Liver (tissue), 9 donors: ENCODE measurements around the gene HCCS. TPM values are rescaled to one million over a fixed set of nuclear protein-coding genes. Genes with fewer than 3 reads are reported as not detected.

Experiments
- DNase-seq: peaks from one replicate; pipeline ENCODE4 v3.0.0-alpha.2; 2017; ENCODE audit warnings: low spot score
- H3K27ac ChIP-seq, 2 donors: one replicate each; pipeline ENCODE4 v1.7.0; 2013; ENCODE audit warnings: inconsistent platforms in 2 of 2, low read length in 2 of 2, control low read depth in 1 of 2, low read depth in 1 of 2, mild to moderate bottlenecking in 1 of 2
- H3K27me3 ChIP-seq, 4 donors: one replicate each; pipeline versions ENCODE4 v1.6.1 to v1.7.0; 2013; ENCODE audit warnings: low read length in 3 of 4, inconsistent platforms in 1 of 4, mild to moderate bottlenecking in 1 of 4, moderate library complexity in 1 of 4; ENCODE audit not compliant: control insufficient read depth in 4 of 4, insufficient read depth in 4 of 4
- H3K36me3 ChIP-seq, 4 donors: one replicate each; pipeline versions ENCODE4 v1.6.1 to v1.7.0; 2013; ENCODE audit warnings: low read length in 3 of 4, mild to moderate bottlenecking in 3 of 4, low read depth in 1 of 4, moderate library complexity in 1 of 4; ENCODE audit not compliant: control insufficient read depth in 4 of 4, insufficient read depth in 3 of 4
- H3K4me1 ChIP-seq, 4 donors: one replicate each; pipeline versions ENCODE4 v1.6.1 to v1.7.0; 2013; ENCODE audit warnings: low read length in 3 of 4, mild to moderate bottlenecking in 3 of 4, moderate library complexity in 1 of 4; ENCODE audit not compliant: control insufficient read depth in 4 of 4, insufficient read depth in 4 of 4
- H3K4me3 ChIP-seq, 3 donors: one replicate each; pipeline versions ENCODE4 v1.6.1 to v1.7.0; 2013; ENCODE audit warnings: low read length in 3 of 3, control low read depth in 1 of 3, low read depth in 1 of 3, mild to moderate bottlenecking in 1 of 3
- H3K9ac ChIP-seq, 2 donors: one replicate each; pipeline ENCODE4 v1.7.0; 2013; ENCODE audit warnings: low read length in 2 of 2, mild to moderate bottlenecking in 2 of 2, moderate library complexity in 2 of 2, control low read depth in 1 of 2, low read depth in 1 of 2
- H3K9me3 ChIP-seq, 4 donors: one replicate each; pipeline versions ENCODE4 v1.6.1 to v1.7.0; 2013; ENCODE audit warnings: low read length in 3 of 4; ENCODE audit not compliant: control insufficient read depth in 4 of 4
- EGR1 ChIP-seq, 2 donors: IDR thresholded peaks; 2 replicates each; pipeline ENCODE4 v1.6.1; 2016 to 2018; ENCODE audit warnings: antibody characterized with exemption in 2 of 2, low read depth in 2 of 2
- FOXA1 ChIP-seq: IDR thresholded peaks from 2 replicates; pipeline ENCODE4 v1.6.1; 2016; ENCODE audit warnings: antibody characterized with exemption
- FOXA2 ChIP-seq: IDR thresholded peaks from 2 replicates; pipeline ENCODE4 v1.6.1; 2016; ENCODE audit warnings: antibody characterized with exemption
- GABPA ChIP-seq, 2 donors: IDR thresholded peaks in 1 of 2; conservative IDR thresholded peaks in 1 of 2; 2 replicates each; pipeline ENCODE4 v1.6.1; 2016; ENCODE audit warnings: antibody characterized with exemption in 2 of 2, mild to moderate bottlenecking in 1 of 2, moderate library complexity in 1 of 2
- HNF4A ChIP-seq, 2 donors: conservative IDR thresholded peaks; 2 replicates each; pipeline ENCODE4 v1.6.1; 2016; ENCODE audit warnings: antibody characterized with exemption in 2 of 2, mild to moderate bottlenecking in 2 of 2
- HNF4G ChIP-seq: IDR thresholded peaks from 2 replicates; pipeline ENCODE4 v1.6.1; 2016; ENCODE audit warnings: antibody characterized with exemption
- JUND ChIP-seq, 2 donors: IDR thresholded peaks; 2 replicates each; pipeline ENCODE4 v1.6.1; 2016; ENCODE audit warnings: antibody characterized with exemption in 2 of 2
- NR2F2 ChIP-seq: IDR thresholded peaks from 2 replicates; pipeline ENCODE4 v1.6.1; 2016; ENCODE audit warnings: antibody characterized with exemption
- RAD21 ChIP-seq, 2 donors: IDR thresholded peaks; 2 replicates each; pipeline ENCODE4 v1.6.1; 2016; ENCODE audit warnings: antibody characterized with exemption in 2 of 2, mild to moderate bottlenecking in 2 of 2
- RXRA ChIP-seq, 2 donors: IDR thresholded peaks; 2 replicates each; pipeline ENCODE4 v1.6.1; 2017 to 2018; ENCODE audit warnings: antibody characterized with exemption in 2 of 2, mild to moderate bottlenecking in 1 of 2
- SP1 ChIP-seq: IDR thresholded peaks from 2 replicates; pipeline ENCODE4 v1.6.1; 2018; ENCODE audit warnings: antibody characterized with exemption, mild to moderate bottlenecking
- TAF1 ChIP-seq: conservative IDR thresholded peaks from 2 replicates; pipeline ENCODE4 v1.6.1; 2016; ENCODE audit warnings: antibody characterized with exemption, mild to moderate bottlenecking
- YY1 ChIP-seq: IDR thresholded peaks from 2 replicates; pipeline ENCODE4 v1.6.1; 2016; ENCODE audit warnings: antibody characterized with exemption, mild to moderate bottlenecking
- WGBS: extraction: QIAGEN DNeasy Blood & Tissue Kit; methylation state at CpG from one replicate; pipeline ENCODE4 v1.1.7; 2013; 5-methylcytosine and 5-hydroxymethylcytosine counted together
- polyA plus RNA-seq, 2 donors: library from polyadenylated mRNA; stranded (reverse) in 1 of 2; unstranded in 1 of 2; fragments of 200-250 nt in 1 of 2; fragments of >200 nt in 1 of 2; fragmentation: Nextera tagmentation in 1 of 2; extraction: Ambion mirVana in 1 of 2; gene quantifications; one replicate each; pipeline versions ENCODE4 v1.2.1 to v1.2.3, GENCODE V29; 2013 to 2015
- total RNA-seq, 2 donors: library from RNA; depleted of rRNA; stranded (reverse); fragments of >200 nt; gene quantifications; one replicate each; pipeline ENCODE4 v1.2.3, GENCODE V29; 2014
- TF ChIP-seq, protein P1 (sequence below): IDR thresholded peaks from 2 replicates; pipeline ENCODE4 v1.6.1; 2016; ENCODE audit warnings: antibody characterized with exemption, mild to moderate bottlenecking
- TF ChIP-seq, protein P2 (sequence below): IDR thresholded peaks from 2 replicates; pipeline ENCODE4 v1.6.1; 2016; ENCODE audit warnings: antibody characterized with exemption
- TF ChIP-seq, protein P3 (sequence below): IDR thresholded peaks from 2 replicates; pipeline ENCODE4 v1.6.1; 2016; ENCODE audit warnings: antibody characterized with exemption
- TF ChIP-seq, protein P4 (sequence below): fragments of 150-350 bp; IDR thresholded peaks from 2 replicates; pipeline ENCODE4 v1.5.1; 2017; ENCODE audit warnings: improper control_type of control experiment, low read depth, low read length; ENCODE audit not compliant: missing input control
- TF ChIP-seq, protein P5 (sequence below): IDR thresholded peaks from 2 replicates; pipeline ENCODE4 v1.6.1; 2016; ENCODE audit warnings: antibody characterized with exemption
- donor health status: healthy.
- donor health status: healthy.
- donor health status: healthy.
- donor health status: healthy.
- donor health status: healthy.

The HCCS gene
- total and polyA plus RNA-seq, 4 donors: 11.2 to 16.0 (median 14.3) TPM

DNA sequence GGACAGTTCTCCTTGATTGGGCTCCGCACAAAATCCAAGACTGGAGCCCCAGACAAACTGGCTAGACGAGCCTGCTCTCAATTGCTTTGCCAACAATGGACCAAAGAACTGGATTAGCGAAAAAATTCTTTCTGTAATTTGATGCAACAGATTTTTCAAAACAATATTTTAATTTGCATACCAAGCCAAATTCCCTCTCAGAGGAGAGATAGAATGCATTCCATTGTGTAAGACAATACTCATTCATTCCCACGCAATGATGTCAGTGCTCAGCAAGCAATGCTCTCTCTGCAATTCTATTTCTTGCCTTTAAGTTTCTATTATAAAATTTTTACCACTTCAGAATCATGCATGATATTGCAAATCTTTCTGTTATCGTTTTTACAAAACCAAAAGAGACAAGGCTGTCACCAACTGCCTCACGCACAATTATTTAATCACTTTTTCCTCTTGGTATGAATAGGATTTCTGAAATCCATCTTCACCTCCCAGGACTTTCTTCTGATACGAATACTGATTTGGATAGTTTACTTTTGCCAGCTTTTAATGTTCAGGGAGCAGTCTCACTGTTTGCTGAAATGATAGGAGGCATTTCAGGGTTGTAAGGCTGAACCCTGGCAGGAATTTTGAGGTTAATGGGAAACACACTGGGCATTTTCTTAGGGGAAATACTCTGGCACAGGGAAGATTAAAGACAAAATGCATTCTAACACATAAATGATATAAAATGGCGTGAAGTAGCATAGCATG lies 46.1 kb upstream of the HCCS start:
- 78% methylated on average over 8 of the region's 8 CpGs for WGBS
- no peaks in the 10 kb centered on the region for H3K4me1 ChIP-seq
- TF ChIP-seq FOXA1: no peak
- no peak for TF ChIP-seq RAD21 (IDR thresholded peaks at IDR 0.05)
- no peak for TF ChIP-seq EGR1 (IDR thresholded peaks at IDR 0.05; ENCODE audit: low read depth in 2 of 2)
- TF ChIP-seq, protein P1, sequence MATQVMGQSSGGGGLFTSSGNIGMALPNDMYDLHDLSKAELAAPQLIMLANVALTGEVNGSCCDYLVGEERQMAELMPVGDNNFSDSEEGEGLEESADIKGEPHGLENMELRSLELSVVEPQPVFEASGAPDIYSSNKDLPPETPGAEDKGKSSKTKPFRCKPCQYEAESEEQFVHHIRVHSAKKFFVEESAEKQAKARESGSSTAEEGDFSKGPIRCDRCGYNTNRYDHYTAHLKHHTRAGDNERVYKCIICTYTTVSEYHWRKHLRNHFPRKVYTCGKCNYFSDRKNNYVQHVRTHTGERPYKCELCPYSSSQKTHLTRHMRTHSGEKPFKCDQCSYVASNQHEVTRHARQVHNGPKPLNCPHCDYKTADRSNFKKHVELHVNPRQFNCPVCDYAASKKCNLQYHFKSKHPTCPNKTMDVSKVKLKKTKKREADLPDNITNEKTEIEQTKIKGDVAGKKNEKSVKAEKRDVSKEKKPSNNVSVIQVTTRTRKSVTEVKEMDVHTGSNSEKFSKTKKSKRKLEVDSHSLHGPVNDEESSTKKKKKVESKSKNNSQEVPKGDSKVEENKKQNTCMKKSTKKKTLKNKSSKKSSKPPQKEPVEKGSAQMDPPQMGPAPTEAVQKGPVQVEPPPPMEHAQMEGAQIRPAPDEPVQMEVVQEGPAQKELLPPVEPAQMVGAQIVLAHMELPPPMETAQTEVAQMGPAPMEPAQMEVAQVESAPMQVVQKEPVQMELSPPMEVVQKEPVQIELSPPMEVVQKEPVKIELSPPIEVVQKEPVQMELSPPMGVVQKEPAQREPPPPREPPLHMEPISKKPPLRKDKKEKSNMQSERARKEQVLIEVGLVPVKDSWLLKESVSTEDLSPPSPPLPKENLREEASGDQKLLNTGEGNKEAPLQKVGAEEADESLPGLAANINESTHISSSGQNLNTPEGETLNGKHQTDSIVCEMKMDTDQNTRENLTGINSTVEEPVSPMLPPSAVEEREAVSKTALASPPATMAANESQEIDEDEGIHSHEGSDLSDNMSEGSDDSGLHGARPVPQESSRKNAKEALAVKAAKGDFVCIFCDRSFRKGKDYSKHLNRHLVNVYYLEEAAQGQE: no peak
- TF ChIP-seq RXRA (IDR thresholded peaks at IDR 0.05): no peak
- TF ChIP-seq, protein P2, sequence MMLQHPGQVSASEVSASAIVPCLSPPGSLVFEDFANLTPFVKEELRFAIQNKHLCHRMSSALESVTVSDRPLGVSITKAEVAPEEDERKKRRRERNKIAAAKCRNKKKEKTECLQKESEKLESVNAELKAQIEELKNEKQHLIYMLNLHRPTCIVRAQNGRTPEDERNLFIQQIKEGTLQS: no peak
- no peak for TF ChIP-seq HNF4G
- TF ChIP-seq, protein P3, sequence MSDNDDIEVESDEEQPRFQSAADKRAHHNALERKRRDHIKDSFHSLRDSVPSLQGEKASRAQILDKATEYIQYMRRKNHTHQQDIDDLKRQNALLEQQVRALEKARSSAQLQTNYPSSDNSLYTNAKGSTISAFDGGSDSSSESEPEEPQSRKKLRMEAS: no peak
- TF ChIP-seq TAF1: no peak
- TF ChIP-seq YY1: no peak
- TF ChIP-seq, protein P4, sequence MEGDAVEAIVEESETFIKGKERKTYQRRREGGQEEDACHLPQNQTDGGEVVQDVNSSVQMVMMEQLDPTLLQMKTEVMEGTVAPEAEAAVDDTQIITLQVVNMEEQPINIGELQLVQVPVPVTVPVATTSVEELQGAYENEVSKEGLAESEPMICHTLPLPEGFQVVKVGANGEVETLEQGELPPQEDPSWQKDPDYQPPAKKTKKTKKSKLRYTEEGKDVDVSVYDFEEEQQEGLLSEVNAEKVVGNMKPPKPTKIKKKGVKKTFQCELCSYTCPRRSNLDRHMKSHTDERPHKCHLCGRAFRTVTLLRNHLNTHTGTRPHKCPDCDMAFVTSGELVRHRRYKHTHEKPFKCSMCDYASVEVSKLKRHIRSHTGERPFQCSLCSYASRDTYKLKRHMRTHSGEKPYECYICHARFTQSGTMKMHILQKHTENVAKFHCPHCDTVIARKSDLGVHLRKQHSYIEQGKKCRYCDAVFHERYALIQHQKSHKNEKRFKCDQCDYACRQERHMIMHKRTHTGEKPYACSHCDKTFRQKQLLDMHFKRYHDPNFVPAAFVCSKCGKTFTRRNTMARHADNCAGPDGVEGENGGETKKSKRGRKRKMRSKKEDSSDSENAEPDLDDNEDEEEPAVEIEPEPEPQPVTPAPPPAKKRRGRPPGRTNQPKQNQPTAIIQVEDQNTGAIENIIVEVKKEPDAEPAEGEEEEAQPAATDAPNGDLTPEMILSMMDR: no peak
- no peak for TF ChIP-seq HNF4A (conservative IDR thresholded peaks at IDR 0.05)
- no peak for TF ChIP-seq FOXA2
- TF ChIP-seq GABPA (IDR thresholded peaks at IDR 0.05 in 1 of 2, conservative IDR thresholded peaks at IDR 0.05 in 1 of 2): no peak
- no peak for TF ChIP-seq JUND (IDR thresholded peaks at IDR 0.05)
- TF ChIP-seq, protein P5, sequence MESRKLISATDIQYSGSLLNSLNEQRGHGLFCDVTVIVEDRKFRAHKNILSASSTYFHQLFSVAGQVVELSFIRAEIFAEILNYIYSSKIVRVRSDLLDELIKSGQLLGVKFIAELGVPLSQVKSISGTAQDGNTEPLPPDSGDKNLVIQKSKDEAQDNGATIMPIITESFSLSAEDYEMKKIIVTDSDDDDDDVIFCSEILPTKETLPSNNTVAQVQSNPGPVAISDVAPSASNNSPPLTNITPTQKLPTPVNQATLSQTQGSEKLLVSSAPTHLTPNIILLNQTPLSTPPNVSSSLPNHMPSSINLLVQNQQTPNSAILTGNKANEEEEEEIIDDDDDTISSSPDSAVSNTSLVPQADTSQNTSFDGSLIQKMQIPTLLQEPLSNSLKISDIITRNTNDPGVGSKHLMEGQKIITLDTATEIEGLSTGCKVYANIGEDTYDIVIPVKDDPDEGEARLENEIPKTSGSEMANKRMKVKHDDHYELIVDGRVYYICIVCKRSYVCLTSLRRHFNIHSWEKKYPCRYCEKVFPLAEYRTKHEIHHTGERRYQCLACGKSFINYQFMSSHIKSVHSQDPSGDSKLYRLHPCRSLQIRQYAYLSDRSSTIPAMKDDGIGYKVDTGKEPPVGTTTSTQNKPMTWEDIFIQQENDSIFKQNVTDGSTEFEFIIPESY: no peak
- no peak for TF ChIP-seq NR2F2
- no peak for TF ChIP-seq SP1
- H3K27ac ChIP-seq: no peak overlapping the region
- no peak for DNase-seq
- no peak overlapping the region for H3K4me3 ChIP-seq
- H3K9me3 ChIP-seq: no peaks in the 10 kb centered on the region
- H3K36me3 ChIP-seq: no peaks in the 10 kb centered on the region
- H3K9ac ChIP-seq: no peak overlapping the region
- H3K27me3 ChIP-seq: no peaks in the 10 kb centered on the region
